Kasumi-1 (cell line): ENCODE measurements around the gene RFX4.
"Not testable (repeated sequence)": the region's sequence is repeated elsewhere in the genome, so short reads cannot be mapped to it uniquely, and the experiment has no call there.

ENCODE experiments used
- DNase-seq, 2 experiments: peaks; one replicate each; lab custom pipeline; 2025; lab: John Stamatoyannopoulos, UW

Gene RFX4

DNA sequence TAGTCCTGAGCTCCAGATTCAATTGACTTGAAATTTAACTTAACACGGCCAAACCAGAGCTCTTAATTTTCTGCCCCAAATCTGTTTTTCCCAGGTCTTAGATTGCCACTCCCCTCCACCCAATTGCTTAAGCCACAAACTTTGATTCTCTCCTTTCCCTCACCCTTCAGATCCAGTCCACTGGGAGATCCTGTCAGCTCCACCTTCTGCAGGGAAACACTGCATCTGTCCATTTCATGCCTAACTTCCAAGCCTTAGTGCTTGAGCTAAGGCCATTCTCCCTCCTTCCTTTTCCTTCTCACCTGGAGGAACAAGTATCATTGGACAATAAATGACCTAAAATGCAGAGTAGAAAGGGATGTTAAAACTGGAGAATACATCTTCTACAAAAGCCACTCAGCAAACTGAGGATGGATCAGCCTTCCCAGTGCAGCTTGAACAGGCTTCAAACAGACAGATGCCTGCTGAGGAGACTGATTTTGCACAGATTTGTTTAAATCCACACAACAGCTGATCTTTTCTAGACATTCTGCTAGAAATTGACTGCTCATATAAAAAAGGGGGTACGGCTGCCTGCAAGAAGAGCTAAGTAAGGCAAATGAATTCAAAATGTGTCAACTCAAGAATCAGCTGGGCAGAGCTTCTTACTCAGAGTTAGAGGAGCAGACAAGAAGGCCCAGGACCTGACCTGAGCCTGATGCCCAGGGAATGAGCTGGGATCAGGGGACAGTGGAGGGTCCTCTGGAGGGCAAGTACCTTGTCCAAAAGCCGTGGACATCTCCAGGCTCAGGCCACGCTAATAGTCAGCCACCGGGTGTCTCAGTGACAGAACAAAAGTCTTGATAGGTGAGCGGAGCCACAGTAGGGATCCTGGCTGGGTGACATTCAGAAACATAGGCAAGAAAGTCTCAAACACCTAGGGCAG is 110.4 kb downstream of the RFX4 start:
- DNase-seq, result no peak

DNA sequence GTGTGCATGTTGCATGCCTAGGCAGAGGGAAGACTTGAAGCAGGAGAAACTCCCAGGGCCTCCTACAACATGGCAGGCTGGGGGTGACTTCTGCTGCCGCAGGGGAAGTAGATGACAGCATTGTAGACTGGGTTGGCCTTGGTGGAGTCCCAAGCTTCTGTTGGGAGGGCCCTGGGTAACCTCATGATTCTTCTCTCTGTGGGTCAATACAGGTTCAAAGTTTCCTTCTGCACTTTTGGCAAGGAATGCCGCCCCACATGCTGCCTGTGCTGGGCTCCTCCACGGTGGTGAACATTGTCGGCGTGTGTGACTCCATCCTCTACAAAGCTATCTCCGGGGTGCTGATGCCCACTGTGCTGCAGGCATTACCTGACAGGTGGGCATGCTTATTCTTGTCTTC is 113.3 kb downstream of the RFX4 start:
- DNase-seq, result no peak

- DNase-seq, result no peak
Measured at GRCh38 chr12:106696681-106697417, 114.0 kb downstream of the RFX4 start.

GRCh38 chr12:106704081-106704480 is 121.3 kb downstream of the RFX4 start:
- DNase-seq, result no peak

DNA sequence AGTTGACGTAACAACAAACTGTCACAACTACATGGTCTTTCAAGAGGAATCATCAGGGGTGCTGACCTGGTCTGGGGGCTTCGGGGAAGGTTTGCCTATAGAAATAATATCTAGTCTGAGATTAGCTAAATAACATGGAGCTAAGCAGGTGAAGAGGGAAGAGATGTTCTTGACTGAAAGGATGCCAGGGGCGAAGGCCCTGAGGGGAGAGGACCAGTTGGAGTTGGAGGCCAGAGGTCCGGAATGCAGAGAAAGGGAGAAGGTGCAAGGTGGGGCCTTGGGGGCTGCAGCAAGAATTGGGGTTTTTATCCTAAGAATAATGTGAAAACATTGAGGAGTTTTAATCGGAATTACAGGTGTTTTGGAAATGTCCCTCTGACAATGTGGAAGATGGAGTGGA is 123.2 kb downstream of the RFX4 start:
- DNase-seq, result no peak

- no peak for DNase-seq
Measured at GRCh38 chr12:106709068-106709511, 126.3 kb downstream of the RFX4 start.

DNA sequence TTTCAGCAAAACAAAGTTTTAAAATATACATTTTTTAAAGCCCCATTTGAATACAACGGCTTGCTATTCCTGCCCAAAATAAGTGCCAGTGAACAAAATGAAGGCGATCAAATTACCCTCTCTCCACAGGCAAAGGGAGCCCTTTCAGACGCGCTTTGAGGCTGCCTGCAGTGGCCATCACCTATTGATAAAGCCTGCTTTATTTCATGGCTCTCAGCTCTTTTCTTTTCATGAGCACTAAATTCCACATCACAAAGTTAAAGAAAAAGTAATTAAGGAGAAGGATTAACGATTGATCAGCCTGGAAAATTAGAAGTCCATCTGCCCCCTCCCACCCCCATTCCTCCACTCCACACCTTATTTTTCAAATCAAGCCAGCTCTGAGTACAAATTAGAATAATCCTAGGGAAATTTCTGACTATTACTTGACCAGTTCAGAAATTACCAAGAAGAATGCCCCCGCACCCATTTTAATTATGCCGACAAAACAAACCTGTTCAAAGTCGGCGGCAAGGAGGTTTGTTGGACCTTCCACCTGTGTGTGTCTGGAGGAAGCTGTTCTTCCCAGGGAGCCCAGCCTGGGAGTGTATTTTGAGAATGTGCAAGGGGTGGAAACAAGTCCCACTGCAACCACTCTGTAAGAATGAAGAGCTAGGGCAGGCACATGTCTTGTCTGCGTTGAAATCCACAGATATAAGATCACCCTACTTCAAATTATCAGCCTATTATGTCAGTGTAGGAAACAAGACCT is 127.5 kb downstream of the RFX4 start:
- DNase-seq, result no peak

DNA sequence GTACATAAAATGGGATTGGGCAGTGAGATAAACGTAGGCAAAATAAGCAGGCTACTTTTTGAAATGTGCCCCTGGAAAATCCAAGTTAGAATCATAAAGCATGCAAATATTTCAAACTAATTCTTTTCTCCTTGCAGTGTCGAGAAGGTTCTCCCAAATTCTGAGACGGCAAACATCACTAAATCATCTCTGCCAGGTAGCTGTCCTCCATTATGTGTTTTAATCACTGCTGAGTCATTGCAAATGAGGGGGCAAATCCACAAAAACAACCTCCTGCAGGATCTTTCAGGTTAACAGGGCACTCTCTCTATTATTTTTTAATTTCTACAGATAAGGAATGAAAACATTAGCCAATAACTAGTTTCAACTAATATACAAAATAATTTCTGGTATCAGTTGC is 128.5 kb downstream of the RFX4 start:
- DNase-seq, result no peak

- no peak for DNase-seq
Measured at GRCh38 chr12:106712768-106713167, 130.0 kb downstream of the RFX4 start.

DNA sequence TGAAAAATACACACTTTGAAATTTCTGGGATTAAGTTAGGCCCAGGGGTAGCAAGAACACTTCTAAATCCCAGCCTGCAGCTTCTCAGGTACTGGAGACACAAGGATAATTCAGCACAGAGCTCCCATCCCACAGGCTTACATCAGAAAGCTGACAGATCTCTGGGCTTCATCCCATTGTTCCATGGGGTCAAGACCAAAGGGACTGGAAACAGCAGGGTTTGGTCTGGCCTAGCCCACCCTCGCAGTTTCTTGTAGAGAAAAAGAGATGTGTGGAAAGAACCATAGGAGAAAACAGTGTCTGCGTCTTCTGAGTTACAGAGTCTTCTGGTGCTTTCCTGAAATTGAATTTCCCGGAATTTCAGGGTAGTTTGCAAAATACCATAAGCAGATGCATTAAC is 132.1 kb downstream of the RFX4 start:
- no peak for DNase-seq

- no peak for DNase-seq
Measured at GRCh38 chr12:106715582-106715981, 132.8 kb downstream of the RFX4 start.

DNA sequence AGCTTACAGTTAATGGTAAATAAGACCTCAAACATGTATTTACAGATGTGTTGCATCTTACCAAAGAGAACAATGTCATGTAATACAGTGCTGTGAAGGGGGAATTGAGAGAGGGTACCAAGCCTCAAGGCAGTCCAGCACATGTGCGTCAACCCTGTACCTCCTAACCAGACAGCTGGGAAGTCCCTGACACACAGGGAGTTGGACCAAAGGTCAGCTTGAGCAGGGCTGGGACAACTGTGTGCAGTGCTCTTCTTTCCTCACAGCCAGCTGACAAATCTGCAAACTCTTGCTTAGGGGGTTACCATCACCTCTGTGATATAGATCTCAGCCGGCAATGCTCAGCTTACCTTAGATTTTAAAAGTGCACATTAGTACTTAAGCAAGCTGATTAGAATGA is 134.9 kb downstream of the RFX4 start:
- DNase-seq, result no peak

- no peak for DNase-seq
Measured at GRCh38 chr12:106719879-106720278, 137.1 kb downstream of the RFX4 start.

DNA sequence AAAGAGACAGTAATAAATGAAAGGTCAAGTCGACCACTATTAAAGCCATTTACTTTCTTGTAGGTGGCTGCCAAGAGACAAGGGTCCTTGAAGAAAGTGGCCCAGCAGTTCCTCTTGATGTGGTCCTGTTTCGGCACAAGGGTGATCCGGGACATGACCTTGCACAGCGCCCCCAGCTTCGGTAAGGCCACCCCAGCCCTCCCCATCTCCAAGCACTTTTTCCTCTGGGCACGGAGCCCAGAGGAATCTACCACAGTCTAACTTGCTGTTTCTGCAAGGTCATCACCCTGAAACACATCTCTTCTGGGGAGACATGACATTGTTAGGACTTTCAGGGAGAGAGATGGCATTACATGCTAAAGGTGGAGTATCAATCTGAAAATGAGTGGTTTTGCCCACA is 137.9 kb downstream of the RFX4 start:
- no peak for DNase-seq

- no peak for DNase-seq
Measured at GRCh38 chr12:106721915-106722314, 139.1 kb downstream of the RFX4 start.

GRCh38 chr12:106722837-106723236 is 140.0 kb downstream of the RFX4 start:
- DNase-seq, result no peak

GRCh38 chr12:106723416-106723815 is 140.6 kb downstream of the RFX4 start:
- no peak for DNase-seq

DNA sequence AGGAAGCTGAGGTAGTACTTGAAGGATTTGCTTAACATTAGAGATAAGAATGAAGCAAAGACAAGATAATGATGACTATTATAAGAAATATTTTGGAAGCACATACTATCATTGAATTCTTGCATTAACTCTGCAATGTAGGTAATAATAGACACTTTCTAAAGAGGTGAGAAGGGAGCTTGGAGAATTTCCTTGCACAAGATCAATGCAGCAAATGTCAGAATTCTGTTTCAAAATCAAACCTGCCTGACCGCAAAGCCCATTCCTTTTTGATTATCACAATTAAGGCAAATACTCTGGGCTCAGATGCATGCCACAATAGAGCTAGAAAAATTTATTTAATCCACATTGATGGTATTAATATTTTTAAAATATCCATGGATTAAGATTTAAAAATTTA is 141.3 kb downstream of the RFX4 start:
- no peak for DNase-seq

DNA sequence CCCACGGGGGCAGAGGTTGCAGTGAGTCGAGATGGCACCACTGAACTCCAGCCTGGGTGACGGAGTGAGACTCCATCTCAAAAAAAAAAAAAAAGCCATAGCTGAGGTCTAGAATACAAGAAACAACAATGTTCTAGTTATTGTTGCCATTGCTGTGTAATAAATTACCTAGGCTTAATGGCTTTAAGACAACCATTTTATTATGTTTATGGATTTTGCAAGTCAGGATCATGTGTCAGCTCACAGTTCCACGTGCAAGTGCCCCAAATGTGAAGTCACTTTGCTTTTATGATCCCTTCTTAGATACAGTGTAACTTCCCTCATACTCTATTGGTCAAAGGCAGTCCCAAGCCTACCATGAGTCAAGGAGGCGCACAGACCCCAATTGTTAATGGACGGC is 142.1 kb downstream of the RFX4 start:
- no peak for DNase-seq

DNA sequence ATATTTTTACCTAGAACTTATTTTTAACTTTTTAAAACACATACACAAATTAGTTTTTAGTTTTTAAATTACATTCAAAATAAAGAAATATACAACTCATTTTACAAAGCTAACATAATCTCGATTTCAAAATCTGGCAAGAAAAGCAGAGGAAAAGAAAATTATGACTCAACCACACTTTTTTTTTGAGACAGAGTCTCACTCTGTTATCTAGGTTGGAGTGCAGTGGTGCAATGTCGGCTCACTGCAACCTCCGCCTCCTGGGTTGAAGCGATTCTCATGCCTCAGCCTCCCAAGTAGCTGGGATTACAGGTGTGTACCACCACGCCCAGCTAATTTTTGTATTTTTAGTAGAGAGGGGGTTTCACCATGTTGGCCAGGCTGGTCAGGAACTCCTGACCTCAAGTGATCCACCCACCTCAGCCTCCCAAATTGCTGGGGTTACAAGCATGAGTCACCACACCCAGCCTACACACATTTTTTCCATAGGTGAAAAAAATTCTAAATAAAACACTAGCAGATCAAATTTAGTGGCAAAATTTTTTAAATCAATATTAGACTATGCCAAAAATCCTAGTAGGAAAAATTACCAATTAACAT is 143.9 kb downstream of the RFX4 start:
- not testable (repeated sequence) for DNase-seq

DNA sequence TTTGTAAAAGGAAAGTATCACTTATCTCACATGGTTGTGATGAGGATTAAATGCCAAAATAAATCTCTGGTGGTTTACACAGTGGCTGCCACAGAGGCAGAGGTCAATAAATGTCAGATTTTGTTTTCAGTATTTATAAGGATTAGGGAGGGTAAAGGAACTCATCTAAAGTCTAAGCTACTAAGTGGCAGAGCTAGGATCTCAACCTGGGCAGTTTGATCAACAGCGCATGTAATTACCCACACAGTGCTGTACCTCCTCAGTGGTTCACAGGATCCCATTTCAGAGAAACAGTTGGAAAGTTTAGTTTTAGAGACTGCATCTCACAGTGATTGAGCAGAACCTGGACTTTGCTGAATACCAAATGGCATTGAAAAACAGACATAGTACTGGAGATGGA is 146.8 kb downstream of the RFX4 start:
- DNase-seq, result no peak

DNA sequence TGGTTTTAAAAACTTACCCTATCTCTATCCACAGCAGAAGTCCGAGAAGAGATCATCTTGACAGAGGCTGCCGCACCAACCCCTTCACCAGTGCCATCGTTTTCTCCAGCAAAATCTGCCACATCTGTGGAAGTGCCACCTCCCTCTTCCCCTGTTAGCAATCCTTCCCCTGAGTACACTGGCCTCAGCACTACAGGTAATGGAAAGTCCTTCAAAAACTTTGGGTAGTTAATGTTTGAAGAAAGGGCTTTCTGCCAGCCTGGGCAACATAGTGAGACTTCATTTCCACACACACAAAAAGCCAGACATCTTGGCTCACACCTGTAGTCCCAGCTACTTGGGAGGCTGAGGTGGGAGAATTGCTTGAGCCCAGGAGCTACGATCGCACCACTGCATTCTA is 150.1 kb downstream of the RFX4 start:
- DNase-seq, result no peak
